Smooth muscle cell (in vitro differentiated cells): ENCODE measurements around the gene TENM3. TPM values are rescaled to one million over a fixed set of nuclear protein-coding genes. Genes with fewer than 3 reads are reported as not detected.

ENCODE experiments used
- DNase-seq: peaks from one replicate; lab custom pipeline; 2025; ENCODE audit not compliant: unreplicated experiment; lab: John Stamatoyannopoulos, UW
- H2AFZ ChIP-seq: fragments of 200-600 bp; sonication (generic); 2 replicates; pipeline ENCODE4 v1.6.0; 2016; ENCODE audit warnings: antibody characterized with exemption, low read depth, mild to moderate bottlenecking
- H3F3A ChIP-seq: fragments of 200-600 bp; sonication (generic); 2 replicates; pipeline ENCODE4 v1.6.0; 2017; ENCODE audit warnings: antibody characterized with exemption, low read depth
- H3K27ac ChIP-seq: fragments of 200-600 bp; sonication (generic); 2 replicates; pipeline ENCODE4 v1.5.1; 2016; ENCODE audit warnings: low read depth, mild to moderate bottlenecking
- H3K27me3 ChIP-seq: fragments of 200-600 bp; sonication (generic); 2 replicates; pipeline ENCODE4 v1.6.1; 2016; ENCODE audit warnings: low read depth, mild to moderate bottlenecking
- H3K36me3 ChIP-seq: fragments of 200-600 bp; sonication (generic); 2 replicates; pipeline ENCODE4 v1.5.1; 2016; ENCODE audit warnings: low read depth
- H3K4me1 ChIP-seq: fragments of 200-600 bp; sonication (generic); 2 replicates; pipeline ENCODE4 v1.5.1; 2016; ENCODE audit warnings: low read depth
- H3K4me2 ChIP-seq: fragments of 200-600 bp; sonication (generic); 2 replicates; pipeline ENCODE4 v1.6.0; 2016; ENCODE audit warnings: mild to moderate bottlenecking
- H3K4me3 ChIP-seq: fragments of 200-600 bp; sonication (generic); 2 replicates; pipeline ENCODE4 v1.5.1; 2016; ENCODE audit warnings: mild to moderate bottlenecking
- H3K79me2 ChIP-seq: fragments of 200-600 bp; sonication (generic); 2 replicates; pipeline ENCODE4 v1.6.0; 2016; ENCODE audit warnings: low read depth, mild to moderate bottlenecking
- H3K9ac ChIP-seq: fragments of 200-600 bp; sonication (generic); 2 replicates; pipeline ENCODE4 v1.6.0; 2016; ENCODE audit warnings: low read depth
- H3K9me3 ChIP-seq: fragments of 200-600 bp; sonication (generic); replicated peaks from 2 replicates; pipeline ENCODE4 v1.5.1; 2016; ENCODE audit warnings: low read depth
- H4K20me1 ChIP-seq: fragments of 200-600 bp; sonication (generic); 2 replicates; pipeline ENCODE4 v1.6.0; 2016; ENCODE audit warnings: low read depth
- WGBS: methylation state at CpG from one replicate; pipeline ENCODE4 v1.1.7; 2016; ENCODE audit warnings: low lambda C conversion rate; 5-methylcytosine and 5-hydroxymethylcytosine counted together
- polyA plus RNA-seq: library from polyadenylated mRNA; unstranded; fragments of >200 nt; fragmentation: Nextera tagmentation; extraction: Ambion mirVana; gene quantifications from 2 replicates; pipeline ENCODE4 v1.2.1, GENCODE V29; 2016
- total RNA-seq: library from RNA; depleted of rRNA; stranded (reverse); fragments of >200 nt; gene quantifications from 2 replicates; pipeline ENCODE4 v1.2.3, GENCODE V29; 2014
- TF ChIP-seq, protein P1 (sequence below): fragments of 200-600 bp; sonication (generic); IDR thresholded peaks from 2 replicates; pipeline ENCODE4 v1.5.1; 2017; ENCODE audit warnings: borderline replicate concordance, mild to moderate bottlenecking, antibody characterized with exemption; ENCODE audit not compliant: insufficient read depth, poor library complexity, severe bottlenecking

Gene TENM3
- total and polyA plus RNA-seq, 2 experiments from 2014 or later: 46.9 to 295 TPM

DNA sequence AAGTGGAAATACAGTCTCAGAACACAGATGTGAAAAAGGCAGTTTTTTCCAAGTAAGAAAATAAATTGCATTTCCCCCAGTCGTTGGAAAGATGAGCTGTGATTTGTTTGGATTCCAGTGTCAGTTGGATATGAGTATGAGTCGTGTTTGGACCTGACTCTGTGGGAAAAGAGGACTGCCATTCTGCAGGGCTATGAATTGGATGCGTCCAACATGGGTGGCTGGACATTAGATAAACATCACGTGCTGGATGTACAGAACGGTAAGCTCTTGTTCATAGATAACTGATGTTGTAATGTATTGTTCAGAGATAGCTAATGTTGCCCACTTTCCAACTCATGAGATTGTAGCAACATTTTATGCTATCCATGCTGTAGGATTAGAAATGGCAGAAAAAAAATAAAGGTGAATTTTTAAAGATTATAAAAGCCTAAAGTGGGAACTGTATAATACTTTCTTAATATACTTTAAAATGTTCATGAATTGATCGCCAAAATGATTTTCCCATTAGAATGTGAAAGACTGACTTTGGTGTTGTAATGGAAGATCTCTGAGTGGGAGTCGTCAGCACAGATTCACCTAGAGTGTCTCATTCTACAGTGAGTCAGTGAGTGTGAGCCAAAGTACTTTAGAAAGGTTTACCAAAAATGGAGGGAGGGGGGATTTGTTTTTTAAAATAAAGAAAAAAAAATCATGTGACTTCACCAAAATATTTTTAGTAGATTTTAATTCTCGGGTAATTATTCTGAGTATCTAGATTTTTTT, 495.3 kb downstream of the TENM3 start:
- Histone ChIP-seq H3K36me3 (peaks cover 20% of the 10 kb centered on the region), H3K4me1 (no peaks in the 10 kb centered on the region), H3K4me3 (no peak overlapping the region), H3K27ac (peak overlapping the region; percentile 33), H3K9me3 (no peaks in the 10 kb centered on the region), H3K79me2 (no peaks in the 10 kb centered on the region), H3K27me3 (no peaks in the 10 kb centered on the region), H3F3A (no peaks in the 10 kb centered on the region), H4K20me1 (no peaks in the 10 kb centered on the region), H3K4me2 (no peak overlapping the region), H3K9ac (no peak overlapping the region), H2AFZ (no peak overlapping the region)
- DNase-seq: no peak
- 70% methylated on average over 8 of the region's 8 CpGs for WGBS
- TF ChIP-seq, protein P1, sequence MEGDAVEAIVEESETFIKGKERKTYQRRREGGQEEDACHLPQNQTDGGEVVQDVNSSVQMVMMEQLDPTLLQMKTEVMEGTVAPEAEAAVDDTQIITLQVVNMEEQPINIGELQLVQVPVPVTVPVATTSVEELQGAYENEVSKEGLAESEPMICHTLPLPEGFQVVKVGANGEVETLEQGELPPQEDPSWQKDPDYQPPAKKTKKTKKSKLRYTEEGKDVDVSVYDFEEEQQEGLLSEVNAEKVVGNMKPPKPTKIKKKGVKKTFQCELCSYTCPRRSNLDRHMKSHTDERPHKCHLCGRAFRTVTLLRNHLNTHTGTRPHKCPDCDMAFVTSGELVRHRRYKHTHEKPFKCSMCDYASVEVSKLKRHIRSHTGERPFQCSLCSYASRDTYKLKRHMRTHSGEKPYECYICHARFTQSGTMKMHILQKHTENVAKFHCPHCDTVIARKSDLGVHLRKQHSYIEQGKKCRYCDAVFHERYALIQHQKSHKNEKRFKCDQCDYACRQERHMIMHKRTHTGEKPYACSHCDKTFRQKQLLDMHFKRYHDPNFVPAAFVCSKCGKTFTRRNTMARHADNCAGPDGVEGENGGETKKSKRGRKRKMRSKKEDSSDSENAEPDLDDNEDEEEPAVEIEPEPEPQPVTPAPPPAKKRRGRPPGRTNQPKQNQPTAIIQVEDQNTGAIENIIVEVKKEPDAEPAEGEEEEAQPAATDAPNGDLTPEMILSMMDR: no peak

DNA sequence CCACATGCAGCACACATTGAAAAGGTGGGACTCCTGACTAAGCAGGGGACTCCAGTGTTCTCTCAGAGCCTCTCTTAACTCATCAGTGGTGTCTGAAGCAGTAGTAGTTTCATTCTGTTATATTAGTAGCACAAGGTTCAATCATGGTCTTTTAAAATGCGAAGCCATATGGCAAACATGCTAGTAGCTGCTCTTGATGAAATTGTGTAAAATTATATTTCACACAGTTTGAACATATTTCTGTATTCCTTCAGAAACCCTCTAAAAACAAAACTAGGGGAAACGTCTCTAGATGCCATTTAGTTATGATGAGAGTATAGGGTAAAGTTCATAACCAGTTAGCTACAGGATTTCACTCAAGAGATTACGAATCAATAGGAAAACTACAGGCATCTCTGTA, 497.1 kb downstream of the TENM3 start:
- H3K27ac ChIP-seq: no peak overlapping the region
- TF ChIP-seq, protein P1: no peak
- no peaks in the 10 kb centered on the region for H4K20me1 ChIP-seq
- H2AFZ ChIP-seq: no peak overlapping the region
- no peak for DNase-seq
- H3K4me3 ChIP-seq: no peak overlapping the region
- H3K27me3 ChIP-seq: no peaks in the 10 kb centered on the region
- no peak overlapping the region for H3K9ac ChIP-seq
- H3K36me3 ChIP-seq: peaks cover 29% of the 10 kb centered on the region
- H3K79me2 ChIP-seq: no peaks in the 10 kb centered on the region
- no peaks in the 10 kb centered on the region for H3K9me3 ChIP-seq
- H3F3A ChIP-seq: no peaks in the 10 kb centered on the region
- H3K4me2 ChIP-seq: no peak overlapping the region
- WGBS: 94% methylated on average over 3 of the region's 3 CpGs
- no peaks in the 10 kb centered on the region for H3K4me1 ChIP-seq

DNA sequence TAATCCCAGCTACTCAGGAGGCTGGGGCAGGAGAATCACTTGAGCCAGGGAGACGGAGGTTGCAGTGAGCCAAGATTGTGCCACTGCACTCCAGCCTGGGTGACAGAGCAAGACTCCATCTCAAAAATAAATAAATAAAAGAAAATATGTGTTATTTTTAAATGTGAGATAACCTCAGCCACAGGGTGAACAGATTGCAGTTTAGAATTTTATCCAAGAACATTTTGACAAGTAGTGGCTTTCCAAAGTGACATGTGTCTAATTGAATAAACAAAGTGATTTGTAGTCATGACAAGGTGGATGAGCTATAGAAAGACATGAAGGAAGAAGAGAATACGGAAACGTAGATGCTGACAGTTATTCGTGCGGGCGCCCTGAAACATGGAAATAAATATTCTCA, 497.9 kb downstream of the TENM3 start:
- H3K9ac ChIP-seq: no peak overlapping the region
- no peaks in the 10 kb centered on the region for H3K4me1 ChIP-seq
- H3K9me3 ChIP-seq: peaks cover 3% of the 10 kb centered on the region
- no peak for DNase-seq
- TF ChIP-seq, protein P1: no peak
- no peak overlapping the region for H3K4me3 ChIP-seq
- H3K27me3 ChIP-seq: no peaks in the 10 kb centered on the region
- H3K36me3 ChIP-seq: peaks cover 36% of the 10 kb centered on the region
- H2AFZ ChIP-seq: no peak overlapping the region
- H3K79me2 ChIP-seq: no peaks in the 10 kb centered on the region
- H3K4me2 ChIP-seq: no peak overlapping the region
- no peak overlapping the region for H3K27ac ChIP-seq
- WGBS: 96% methylated on average over 6 of the region's 6 CpGs
- H3F3A ChIP-seq: no peaks in the 10 kb centered on the region
- no peaks in the 10 kb centered on the region for H4K20me1 ChIP-seq

DNA sequence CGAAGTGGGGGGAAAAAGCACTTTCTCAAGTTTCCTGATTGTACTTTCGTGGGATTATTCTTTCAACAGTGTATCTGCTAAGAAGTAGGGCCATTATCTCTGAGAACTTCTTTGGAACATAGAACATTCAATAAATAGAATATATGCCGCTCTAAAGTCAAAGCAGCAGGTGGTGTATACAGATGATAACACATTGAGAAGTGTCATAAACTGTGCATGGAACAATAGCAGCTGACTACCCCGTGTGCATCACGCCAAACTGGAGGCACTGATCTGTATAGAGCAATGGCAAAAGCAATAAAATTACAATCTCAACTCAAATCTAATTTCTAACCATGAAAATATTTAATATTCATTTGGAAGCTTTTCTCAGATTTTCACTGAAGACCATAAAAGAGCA, 498.7 kb downstream of the TENM3 start:
- Histone ChIP-seq H3K9ac (no peak overlapping the region), H2AFZ (no peak overlapping the region), H3K4me1 (no peaks in the 10 kb centered on the region), H3K36me3 (peaks cover 41% of the 10 kb centered on the region), H3K27ac (no peak overlapping the region), H3K27me3 (no peaks in the 10 kb centered on the region), H3K4me3 (no peak overlapping the region), H3F3A (no peaks in the 10 kb centered on the region), H3K9me3 (peaks cover 7% of the 10 kb centered on the region), H3K79me2 (no peaks in the 10 kb centered on the region), H4K20me1 (no peaks in the 10 kb centered on the region), H3K4me2 (no peak overlapping the region)
- 98% methylated on average over 5 of the region's 5 CpGs for WGBS
- TF ChIP-seq, protein P1: no peak
- DNase-seq: no peak
